Astrocyte (in vitro differentiated cells and primary cell): Measurements from ENCODE around the gene EIF1AY.

Experiments used
- EZH2 ChIP-seq: IDR thresholded peaks from 2 replicates; pipeline ENCODE4 v1.6.1; 2012; ENCODE audit warnings: mild to moderate bottlenecking, low read length, inconsistent platforms; ENCODE audit not compliant: insufficient read depth
- TF ChIP-seq, protein P1 (sequence below): IDR thresholded peaks from 2 replicates; pipeline ENCODE4 v1.5.1; 2011; ENCODE audit warnings: low read depth, mild to moderate bottlenecking, inconsistent platforms, low read length, moderate library complexity; ENCODE audit not compliant: insufficient read depth

DNA sequence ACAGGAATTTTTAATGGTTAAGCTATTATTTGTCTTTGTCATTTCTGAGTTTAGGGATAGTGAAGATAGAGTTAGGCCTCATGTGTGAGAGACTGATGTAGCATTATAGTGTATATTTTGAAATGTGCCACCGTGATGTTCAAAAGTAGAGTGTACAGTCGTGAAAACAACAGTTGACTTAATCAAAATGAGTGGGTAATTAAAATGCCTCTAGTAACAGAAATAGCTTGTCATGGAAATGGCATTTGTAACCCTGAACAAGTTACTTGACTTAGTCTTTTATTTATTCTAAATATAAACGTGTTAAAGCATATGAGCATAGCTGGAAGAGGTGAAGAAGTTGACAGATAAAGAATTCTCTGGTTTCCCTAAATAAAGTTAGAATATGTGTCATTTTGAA is 6.1 kb downstream of the EIF1AY start:
- TF ChIP-seq EZH2 = no peak
- TF ChIP-seq, protein P1, sequence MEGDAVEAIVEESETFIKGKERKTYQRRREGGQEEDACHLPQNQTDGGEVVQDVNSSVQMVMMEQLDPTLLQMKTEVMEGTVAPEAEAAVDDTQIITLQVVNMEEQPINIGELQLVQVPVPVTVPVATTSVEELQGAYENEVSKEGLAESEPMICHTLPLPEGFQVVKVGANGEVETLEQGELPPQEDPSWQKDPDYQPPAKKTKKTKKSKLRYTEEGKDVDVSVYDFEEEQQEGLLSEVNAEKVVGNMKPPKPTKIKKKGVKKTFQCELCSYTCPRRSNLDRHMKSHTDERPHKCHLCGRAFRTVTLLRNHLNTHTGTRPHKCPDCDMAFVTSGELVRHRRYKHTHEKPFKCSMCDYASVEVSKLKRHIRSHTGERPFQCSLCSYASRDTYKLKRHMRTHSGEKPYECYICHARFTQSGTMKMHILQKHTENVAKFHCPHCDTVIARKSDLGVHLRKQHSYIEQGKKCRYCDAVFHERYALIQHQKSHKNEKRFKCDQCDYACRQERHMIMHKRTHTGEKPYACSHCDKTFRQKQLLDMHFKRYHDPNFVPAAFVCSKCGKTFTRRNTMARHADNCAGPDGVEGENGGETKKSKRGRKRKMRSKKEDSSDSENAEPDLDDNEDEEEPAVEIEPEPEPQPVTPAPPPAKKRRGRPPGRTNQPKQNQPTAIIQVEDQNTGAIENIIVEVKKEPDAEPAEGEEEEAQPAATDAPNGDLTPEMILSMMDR = no peak
